HEK293 (cell line): ENCODE data around the gene MLLT10.

Source experiments
- CTCF ChIA-PET: fragments of 350-600 bp; formaldehyde crosslinking; extraction: SDS; loops from one replicate; lab custom pipeline; 2021; ENCODE audit warnings: antibody characterized with exemption; lab: Yijun Ruan, JAX
- POLR2A ChIA-PET: fragments of 300-600 bp; formaldehyde crosslinking; extraction: SDS; loops from one replicate; lab custom pipeline; 2020; ENCODE audit warnings: antibody characterized with exemption, inconsistent platforms; lab: Yijun Ruan, JAX
- H3K27ac ChIP-seq: fragments of 200-500 bp; sonication (Bioruptor generic); 2 replicates; pipeline ENCODE4 v1.5.1; 2014; ENCODE audit warnings: low read depth, low read length, control low read depth, inconsistent platforms; ENCODE audit errors: extremely low read depth
- H3K36me3 ChIP-seq, 2 experiments: fragments of 200-500 bp in 1 of 2; sonication (Bioruptor generic) in 1 of 2; 1 replicate in 1 of 2; 2 replicates in 1 of 2; pipeline ENCODE4 v1.5.1; 2014 to 2017; ENCODE audit warnings: inconsistent platforms in 2 of 2, low read length in 2 of 2; ENCODE audit not compliant: control insufficient read depth in 2 of 2, insufficient read depth in 1 of 2
- H3K4me1 ChIP-seq: fragments of 200-500 bp; sonication (Bioruptor generic); 2 replicates; pipeline ENCODE4 v1.5.1; 2014; ENCODE audit warnings: mild to moderate bottlenecking, low read length, inconsistent platforms; ENCODE audit not compliant: control insufficient read depth, insufficient read depth
- H3K4me3 ChIP-seq: 2 replicates; pipeline ENCODE4 v1.5.1; 2011; ENCODE audit warnings: low read depth, mild to moderate bottlenecking, control low read depth, low read length, moderate library complexity
- H3K9me3 ChIP-seq: fragments of 200-500 bp; sonication (Bioruptor generic); 2 replicates; pipeline ENCODE4 v1.5.1; 2014; ENCODE audit warnings: low read depth, low read length, inconsistent platforms; ENCODE audit not compliant: control insufficient read depth, insufficient read depth
- ATF2 ChIP-seq: fragments of 450-650 bp; formaldehyde crosslinking; IDR thresholded peaks from 2 replicates; pipeline ENCODE4 v1.5.1; 2016; ENCODE audit warnings: missing biosample characterization, missing genetic modification characterization, low read depth
- INSM2 ChIP-seq: fragments of 450-650 bp; formaldehyde crosslinking; IDR thresholded peaks from 2 replicates; pipeline ENCODE4 v1.5.1; 2016; ENCODE audit warnings: missing biosample characterization, missing genetic modification characterization
- PRDM6 ChIP-seq: fragments of 450-650 bp; formaldehyde crosslinking; IDR thresholded peaks from 2 replicates; pipeline ENCODE4 v1.5.1; 2017; ENCODE audit warnings: missing biosample characterization, missing genetic modification characterization
- REPIN1 ChIP-seq: fragments of 450-650 bp; formaldehyde crosslinking; IDR thresholded peaks from 2 replicates; pipeline ENCODE4 v1.5.1; 2017; ENCODE audit warnings: missing biosample characterization, missing genetic modification characterization, low read depth
- SP7 ChIP-seq: fragments of 450-650 bp; formaldehyde crosslinking; IDR thresholded peaks from 2 replicates; pipeline ENCODE4 v1.5.1; 2016; ENCODE audit warnings: missing biosample characterization, missing genetic modification characterization
- ZNF112 ChIP-seq: fragments of 450-650 bp; formaldehyde crosslinking; IDR thresholded peaks from 2 replicates; pipeline ENCODE4 v1.5.0; 2017; ENCODE audit warnings: missing biosample characterization, missing genetic modification characterization
- ZNF223 ChIP-seq: fragments of 450-650 bp; formaldehyde crosslinking; IDR thresholded peaks from 2 replicates; pipeline ENCODE4 v1.5.1; 2016; ENCODE audit warnings: missing biosample characterization, missing genetic modification characterization
- ZNF24 ChIP-seq: fragments of 450-650 bp; formaldehyde crosslinking; IDR thresholded peaks from 2 replicates; pipeline ENCODE4 v1.5.1; 2016; ENCODE audit warnings: missing biosample characterization, missing genetic modification characterization
- ZNF311 ChIP-seq: fragments of 450-650 bp; formaldehyde crosslinking; IDR thresholded peaks from 2 replicates; pipeline ENCODE4 v1.5.1; 2017; ENCODE audit warnings: missing biosample characterization, missing genetic modification characterization, borderline replicate concordance
- ZNF366 ChIP-seq: fragments of 450-650 bp; formaldehyde crosslinking; conservative IDR thresholded peaks from 2 replicates; pipeline ENCODE4 v1.5.1; 2016; ENCODE audit warnings: missing biosample characterization, missing genetic modification characterization
- ZNF426 ChIP-seq: fragments of 450-650 bp; formaldehyde crosslinking; IDR thresholded peaks from 2 replicates; pipeline ENCODE4 v1.5.1; 2017; ENCODE audit warnings: missing biosample characterization, missing genetic modification characterization, mild to moderate bottlenecking, inconsistent platforms, moderate library complexity
- ZNF449 ChIP-seq: fragments of 450-650 bp; formaldehyde crosslinking; IDR thresholded peaks from 2 replicates; pipeline ENCODE4 v1.5.1; 2017; ENCODE audit warnings: missing biosample characterization, mild to moderate bottlenecking, missing genetic modification characterization, moderate library complexity
- ZNF510 ChIP-seq: fragments of 450-650 bp; formaldehyde crosslinking; IDR thresholded peaks from 2 replicates; pipeline ENCODE4 v1.5.1; 2018; ENCODE audit warnings: mild to moderate bottlenecking, missing genetic modification characterization, missing biosample characterization; ENCODE audit not compliant: insufficient replicate concordance
- ZNF629 ChIP-seq: fragments of 450-650 bp; formaldehyde crosslinking; IDR thresholded peaks from 2 replicates; pipeline ENCODE4 v1.5.1; 2017; ENCODE audit warnings: missing biosample characterization, missing genetic modification characterization
- ZNF639 ChIP-seq: fragments of 450-650 bp; formaldehyde crosslinking; IDR thresholded peaks from 2 replicates; pipeline ENCODE4 v1.5.1; 2016; ENCODE audit warnings: missing biosample characterization, missing genetic modification characterization
- ZNF707 ChIP-seq: fragments of 450-650 bp; formaldehyde crosslinking; IDR thresholded peaks from 2 replicates; pipeline ENCODE4 v1.5.1; 2016; ENCODE audit warnings: missing biosample characterization, missing genetic modification characterization

The MLLT10 gene

GRCh38 chr10:21531164-21531563, 2.9 kb upstream of the MLLT10 start:
- H3K4me3 ChIP-seq: no peak overlapping the region
- POLR2A ChIA-PET: interaction anchor here (3.0 kb wide), 1 partner anchor 35 kb away, joined by 17 read pairs; no protein-coding TSS in a partner anchor
- TF ChIP-seq INSM2 (tag by site-specific recombination) (no peak), ATF2 (tag by site-specific recombination) (peak; percentile 76), ZNF112 (no peak), ZNF426 (no peak), PRDM6 (tag by site-specific recombination) (peak; percentile 90), ZNF24 (tag by site-specific recombination) (0 out of 2 replicates have a peak, but pooled peaks have one; percentile 16), ZNF366 (tag by site-specific recombination) (peak; percentile 62; the same call in 1 of the 2 replicates), SP7 (tag by site-specific recombination) (0 out of 2 replicates have a peak, but pooled peaks have one; percentile 13), ZNF639 (tag by site-specific recombination) (no peak), REPIN1 (no peak), ZNF311 (tag by site-specific recombination) (no peak), ZNF629 (0 out of 2 replicates have a peak, but pooled peaks have one; percentile 10), ZNF510 (tag by site-specific recombination) (no peak), ZNF223 (tag by site-specific recombination) (no peak)
- H3K36me3 ChIP-seq: peaks cover 0 to 8% of the 10 kb centered on the region in 2 experiments; a peak in 1 of 3 replicates
- H3K27ac ChIP-seq: no peak overlapping the region
- peaks cover 12% of the 10 kb centered on the region for H3K4me1 ChIP-seq
- no peaks in the 10 kb centered on the region for H3K9me3 ChIP-seq
- CTCF ChIA-PET: no interaction called here

GRCh38 chr10:21532694-21533466, 1.2 kb upstream of the MLLT10 start:
- Histone ChIP-seq H3K4me3 (peak overlapping the region; percentile 63), H3K27ac (peak overlapping the region; percentile 89), H3K36me3 (peaks cover 12 to 15% of the 10 kb centered on the region in 2 experiments; a peak in 2 of 3 replicates), H3K9me3 (no peaks in the 10 kb centered on the region), H3K4me1 (peaks cover 10% of the 10 kb centered on the region)
- CTCF ChIA-PET: interaction anchor here (0.5 to 2.1 kb wide), 3 partner anchors 12 to 200 kb away, joined by 3 to 8 read pairs (median 4); no protein-coding TSS in a partner anchor
- no peak for TF ChIP-seq ZNF707 (tag by site-specific recombination)
- TF ChIP-seq ZNF449 (tag by site-specific recombination): peak; percentile 87
- POLR2A ChIA-PET: interaction anchor here (0.9 to 3.0 kb wide), 3 partner anchors 10 to 36 kb away, joined by 4 to 17 read pairs (median 6); no protein-coding TSS in a partner anchor
